Suppressor macrophage treated with lipopolysaccharide for 4 hours (primary cell): ENCODE results near the gene CDH4.
"Not testable (repeated sequence)": the region's sequence is repeated elsewhere in the genome, so short reads cannot be mapped to it uniquely, and the experiment has no call there.

Experiments used
- DNase-seq: peaks from one replicate; pipeline ENCODE4 v3.0.0-alpha.2; 2020

CDH4 gene

GRCh38 chr20:61477451-61477861 lies 225.4 kb downstream of the CDH4 start:
- no peak for DNase-seq

GRCh38 chr20:61478094-61478493 lies 226.0 kb downstream of the CDH4 start:
- DNase-seq: no peak

- DNase-seq: no peak
Observed at GRCh38 chr20:61478611-61479305, 226.7 kb downstream of the CDH4 start.

GRCh38 chr20:61479433-61479832 lies 227.4 kb downstream of the CDH4 start:
- DNase-seq: not testable (repeated sequence)

GRCh38 chr20:61480158-61480825 lies 228.2 kb downstream of the CDH4 start:
- no peak for DNase-seq

- no peak for DNase-seq
Observed at GRCh38 chr20:61482056-61482887, 230.2 kb downstream of the CDH4 start.

GRCh38 chr20:61482901-61483300 lies 230.8 kb downstream of the CDH4 start:
- no peak for DNase-seq

GRCh38 chr20:61483336-61484067 lies 231.4 kb downstream of the CDH4 start:
- DNase-seq: no peak

- DNase-seq: no peak
Observed at GRCh38 chr20:61486198-61486597, 234.1 kb downstream of the CDH4 start.

GRCh38 chr20:61487346-61487996 lies 235.4 kb downstream of the CDH4 start:
- DNase-seq: no peak

- DNase-seq: no peak
Observed at GRCh38 chr20:61487997-61488371, 235.9 kb downstream of the CDH4 start.

- no peak for DNase-seq
Observed at GRCh38 chr20:61490721-61491120, 238.7 kb downstream of the CDH4 start.

GRCh38 chr20:61492065-61492464 lies 240.0 kb downstream of the CDH4 start:
- no peak for DNase-seq

- DNase-seq: no peak
Observed at GRCh38 chr20:61493798-61494305, 241.8 kb downstream of the CDH4 start.

GRCh38 chr20:61494763-61495575 lies 242.9 kb downstream of the CDH4 start:
- DNase-seq: no peak

- DNase-seq: no peak
Observed at GRCh38 chr20:61497029-61497627, 245.1 kb downstream of the CDH4 start.

GRCh38 chr20:61499859-61500554 lies 247.9 kb downstream of the CDH4 start:
- no peak for DNase-seq

GRCh38 chr20:61500791-61501321 lies 248.8 kb downstream of the CDH4 start:
- DNase-seq: no peak

- no peak for DNase-seq
Observed at GRCh38 chr20:61502433-61502832, 250.4 kb downstream of the CDH4 start.

- DNase-seq: no peak
Observed at GRCh38 chr20:61503106-61503505, 251.0 kb downstream of the CDH4 start.
